H1 (cell line): ENCODE data around the gene USP13. TPM values are rescaled to one million over a fixed set of nuclear protein-coding genes. Genes with fewer than 3 reads are reported as not detected.

Experiments used
- BCL11A ChIP-seq, 2 experiments: IDR thresholded peaks; one replicate each; pipeline ENCODE4 v1.6.1; 2011; ENCODE audit warnings: low read depth in 2 of 2, low read length in 2 of 2, mild to moderate bottlenecking in 2 of 2
- CHD1 ChIP-seq: IDR thresholded peaks from 2 replicates; pipeline ENCODE4 v1.6.1; 2012; ENCODE audit warnings: low read depth, low read length, improper control_type of control experiment
- CTBP2 ChIP-seq: IDR thresholded peaks from 2 replicates; pipeline ENCODE4 v1.7.0; 2011; ENCODE audit warnings: borderline replicate concordance, mild to moderate bottlenecking, moderate library complexity, mixed read lengths, low read length; ENCODE audit not compliant: insufficient read depth, insufficient read length
- HDAC6 ChIP-seq: IDR thresholded peaks from one replicate; pipeline ENCODE4 v1.7.1; 2012; ENCODE audit warnings: low read depth, mild to moderate bottlenecking, inconsistent platforms, low read length, moderate library complexity
- JUN ChIP-seq: IDR thresholded peaks from 2 replicates; pipeline ENCODE4 v1.6.1; 2011; ENCODE audit warnings: low read depth, mild to moderate bottlenecking, improper control_type of control experiment, low read length
- PHF8 ChIP-seq: fragments of 200-600 bp; sonication (generic); conservative IDR thresholded peaks from 2 replicates; pipeline ENCODE4 v1.7.1; 2012; ENCODE audit warnings: low read depth, mild to moderate bottlenecking, inconsistent platforms, low read length, moderate library complexity
- POLR2AphosphoS5 ChIP-seq: IDR thresholded peaks from 2 replicates; pipeline ENCODE4 v1.6.1; 2011; ENCODE audit warnings: low read depth, low read length
- RAD21 ChIP-seq, 2 experiments: IDR thresholded peaks in 1 of 2; conservative IDR thresholded peaks in 1 of 2; 2 replicates each; pipeline ENCODE4 v1.6.1; 2011; ENCODE audit warnings: low read depth in 2 of 2, low read length in 2 of 2, improper control_type of control experiment in 1 of 2, inconsistent platforms in 1 of 2, mild to moderate bottlenecking in 1 of 2, moderate library complexity in 1 of 2
- SIN3A ChIP-seq, 2 experiments: IDR thresholded peaks in 1 of 2; conservative IDR thresholded peaks in 1 of 2; 2 replicates each; pipeline ENCODE4 v1.6.1; 2011 to 2012; ENCODE audit warnings: low read length in 2 of 2, improper control_type of control experiment in 1 of 2, low read depth in 1 of 2, mild to moderate bottlenecking in 1 of 2
- TAF7 ChIP-seq: optimal IDR thresholded peaks from 2 replicates; pipeline ENCODE3; 2011; ENCODE audit warnings: low read depth, mild to moderate bottlenecking, inconsistent platforms, low read length, moderate library complexity, borderline replicate concordance
- polyA plus RNA-seq, 7 experiments: library from polyadenylated mRNA; depleted of rRNA in 3 of 7; stranded (reverse) in 5 of 7; unstranded in 2 of 7; fragments of >200 nt in 5 of 7; fragments of 200-250 nt in 2 of 7; gene quantifications; 1 replicate in 5 of 7; 2 replicates in 1 of 7; 4 replicates in 1 of 7; pipeline versions ENCODE4 v1.2.1 to v1.2.3, GENCODE V29; 2011 to 2013; ENCODE audit warnings: missing spikeins in 2 of 7, mixed read lengths in 2 of 7
- total RNA-seq: library from RNA; stranded (reverse); fragmentation: NEBNext Ultra II Directional; extraction: Animal tissue kit (Norgen Biotek cat#: 25700); gene quantifications from 2 replicates; pipeline ENCODE4 v1.2.1, GENCODE V29; 2021
- TF ChIP-seq, protein P1 (sequence below): IDR thresholded peaks from 2 replicates; pipeline ENCODE4 v1.6.1; 2011; ENCODE audit warnings: low read depth, mild to moderate bottlenecking, low read length; ENCODE audit not compliant: insufficient read depth

Gene USP13
- total and polyA plus RNA-seq, 2 of the 8 experiments (the other 6 are each of a cell fraction or from before 2014, with no cell fraction given): 7.9 to 25.9 TPM

DNA sequence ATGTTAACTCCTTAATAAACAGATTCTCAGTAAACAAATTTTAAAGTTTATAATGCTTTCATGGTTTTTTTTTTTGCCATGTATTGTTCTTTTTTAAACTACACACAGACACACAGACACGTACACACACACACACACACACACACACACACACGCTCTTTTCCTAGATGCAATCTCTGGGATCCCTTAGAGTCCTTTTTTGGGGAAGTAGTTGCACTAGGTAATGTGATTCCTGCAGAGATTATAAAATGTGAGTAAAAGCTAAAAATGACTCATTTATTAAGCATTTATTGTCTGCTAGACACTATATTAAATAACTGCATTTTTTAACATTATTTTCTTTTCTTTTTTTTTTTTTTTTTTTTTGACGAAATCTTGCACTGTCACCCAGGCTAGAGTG lies 28.4 kb upstream of the USP13 start (continued):
- TF ChIP-seq, protein P1, sequence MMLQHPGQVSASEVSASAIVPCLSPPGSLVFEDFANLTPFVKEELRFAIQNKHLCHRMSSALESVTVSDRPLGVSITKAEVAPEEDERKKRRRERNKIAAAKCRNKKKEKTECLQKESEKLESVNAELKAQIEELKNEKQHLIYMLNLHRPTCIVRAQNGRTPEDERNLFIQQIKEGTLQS: no peak
- TF ChIP-seq RAD21 (IDR thresholded peaks at IDR 0.05 in 1 of 2, conservative IDR thresholded peaks at IDR 0.05 in 1 of 2; ENCODE audit: low read depth in 2 of 2, low read length in 2 of 2) (no peak), HDAC6 (no peak), SIN3A (conservative IDR thresholded peaks at IDR 0.05 in 1 of 2, IDR thresholded peaks at IDR 0.05 in 1 of 2; ENCODE audit: low read depth in 1 of 2, low read length in 2 of 2) (no peak), POLR2AphosphoS5 (no peak), TAF7 (no peak), CHD1 (no peak), CTBP2 (no peak), JUN (no peak), BCL11A (IDR thresholded peaks at IDR 0.05; ENCODE audit: low read depth in 2 of 2, low read length in 2 of 2) (no peak), PHF8 (no peak)
